CD14-positive monocyte (primary cell): Measurements from ENCODE around the gene FBP2. TPM values are rescaled to one million over a fixed set of nuclear protein-coding genes. Genes with fewer than 3 reads are reported as not detected.

Experiments
- DNase-seq, 3 donors: peaks; one replicate each; pipeline ENCODE4 v3.0.0-alpha.2; 2011 to 2022
- H2AFZ ChIP-seq: 2 replicates; pipeline ENCODE4 v1.6.0; 2012; ENCODE audit warnings: mild to moderate bottlenecking, low read depth, low read length, inconsistent platforms; ENCODE audit not compliant: insufficient read depth, poor library complexity, severe bottlenecking
- H3K27ac ChIP-seq, 2 donors: 1 replicate in 1 of 2; 2 replicates in 1 of 2; pipeline ENCODE4 v1.5.1; 2012 to 2013; ENCODE audit warnings: low read length in 2 of 2, control low read depth in 1 of 2, inconsistent platforms in 1 of 2, low read depth in 1 of 2, mild to moderate bottlenecking in 1 of 2
- H3K27me3 ChIP-seq, 2 donors: one replicate each; pipeline versions ENCODE4 v1.6.0 to v1.6.1; 2011 to 2013; ENCODE audit warnings: low read length in 2 of 2; ENCODE audit not compliant: control insufficient read depth in 2 of 2, insufficient read depth in 2 of 2
- H3K36me3 ChIP-seq, 2 donors: replicated peaks in 1 of 2; 1 replicate in 1 of 2; 2 replicates in 1 of 2; pipeline versions ENCODE4 v1.5.1 to v1.6.1; 2012 to 2013; ENCODE audit warnings: low read length in 2 of 2, control low read depth in 1 of 2, inconsistent platforms in 1 of 2, mild to moderate bottlenecking in 1 of 2; ENCODE audit not compliant: insufficient read depth in 2 of 2, control insufficient read depth in 1 of 2
- H3K4me1 ChIP-seq, 2 donors: 1 replicate in 1 of 2; 2 replicates in 1 of 2; pipeline versions ENCODE4 v1.5.1 to v1.6.1; 2012 to 2013; ENCODE audit warnings: low read length in 2 of 2, control low read depth in 1 of 2, inconsistent platforms in 1 of 2, mild to moderate bottlenecking in 1 of 2, moderate library complexity in 1 of 2; ENCODE audit not compliant: insufficient read depth in 2 of 2, control insufficient read depth in 1 of 2
- H3K4me2 ChIP-seq: replicated peaks from 2 replicates; pipeline ENCODE3; 2012; ENCODE audit warnings: low read length, moderate library complexity, mild to moderate bottlenecking; ENCODE audit not compliant: poor library complexity, severe bottlenecking; ENCODE audit errors: extremely low read depth
- H3K4me3 ChIP-seq, 3 experiments: fragments of 200-600 bp in 1 of 3; sonication (generic) in 1 of 3; replicated peaks in 1 of 3; 1 replicate in 2 of 3; 2 replicates in 1 of 3; pipeline ENCODE4 v1.5.1; 2011 to 2013; ENCODE audit warnings: low read length in 3 of 3, mild to moderate bottlenecking in 3 of 3, control low read depth in 2 of 3, low read depth in 2 of 3, inconsistent platforms in 1 of 3, moderate library complexity in 1 of 3
- H3K79me2 ChIP-seq: 2 replicates; pipeline ENCODE4 v1.6.0; 2012; ENCODE audit warnings: mild to moderate bottlenecking, control low read depth, inconsistent platforms, low read length, moderate library complexity; ENCODE audit not compliant: insufficient read depth
- H3K9ac ChIP-seq: 2 replicates; pipeline ENCODE4 v1.6.0; 2017; ENCODE audit warnings: low read length, mild to moderate bottlenecking; ENCODE audit not compliant: insufficient read depth, poor library complexity, severe bottlenecking
- H3K9me3 ChIP-seq, 2 donors: replicated peaks in 1 of 2; 1 replicate in 1 of 2; 2 replicates in 1 of 2; pipeline versions ENCODE4 v1.5.1 to v1.6.1; 2012 to 2013; ENCODE audit warnings: low read length in 2 of 2, control low read depth in 1 of 2; ENCODE audit not compliant: control insufficient read depth in 1 of 2, insufficient read depth in 1 of 2
- H4K20me1 ChIP-seq: 2 replicates; pipeline ENCODE4 v1.6.0; 2012; ENCODE audit warnings: mild to moderate bottlenecking, low read length, control low read depth, moderate library complexity; ENCODE audit not compliant: insufficient read depth
- H3K27ac Mint-ChIP-seq, 7 donors: one replicate each; pipeline ENCODE4 v1.8.0; 2020; ENCODE audit warnings: mild to moderate bottlenecking in 7 of 7, mixed read lengths in 7 of 7, moderate library complexity in 6 of 7, inconsistent platforms in 2 of 7
- H3K27me3 Mint-ChIP-seq, 3 donors: one replicate each; pipeline ENCODE4 v1.8.0; 2021 to 2022; ENCODE audit warnings: low read depth in 3 of 3, mild to moderate bottlenecking in 3 of 3, mixed read lengths in 3 of 3, moderate library complexity in 3 of 3, inconsistent platforms in 1 of 3
- H3K36me3 Mint-ChIP-seq, 2 donors: one replicate each; pipeline ENCODE4 v1.8.0; 2020; ENCODE audit warnings: mixed read lengths in 2 of 2, inconsistent platforms in 1 of 2, mild to moderate bottlenecking in 1 of 2
- H3K4me1 Mint-ChIP-seq: one replicate; pipeline ENCODE4 v1.8.0; 2020; ENCODE audit warnings: mild to moderate bottlenecking, mixed read lengths
- H3K4me3 Mint-ChIP-seq, 2 donors: one replicate each; pipeline ENCODE4 v1.8.0; 2020; ENCODE audit warnings: mild to moderate bottlenecking in 2 of 2, mixed read lengths in 2 of 2, moderate library complexity in 1 of 2
- H3K9me3 Mint-ChIP-seq, 7 donors: one replicate each; pipeline ENCODE4 v1.8.0; 2020 to 2022; ENCODE audit warnings: mixed read lengths in 7 of 7, mild to moderate bottlenecking in 6 of 7, moderate library complexity in 6 of 7, inconsistent platforms in 2 of 7
- WGBS: methylation state at CpG from one replicate; pipeline ENCODE4 v1.1.5; 2013; ENCODE audit warnings: missing lambda C conversion rate; ENCODE audit not compliant: insufficient coverage; 5-methylcytosine and 5-hydroxymethylcytosine counted together
- intact Hi-C, 2 donors: fragments of 100-400 bp; cut with micrococcal nuclease; formaldehyde crosslinking; loops; one replicate each; pipeline versions ENCODE4 v1.15.0 to v1.15.1; 2023
- polyA plus RNA-seq, 3 donors: library from polyadenylated mRNA; depleted of rRNA in 1 of 3; unstranded in 2 of 3; stranded (reverse) in 1 of 3; fragments of 300-500 nt in 2 of 3; fragments of >200 nt in 1 of 3; fragmentation: Illumina TruSeq in 2 of 3; gene quantifications; 1 replicate in 2 of 3; 2 replicates in 1 of 3; pipeline ENCODE4 v1.2.3, GENCODE V29; 2012 to 2021
- TF ChIP-seq, protein P1 (sequence below): fragments of 200-600 bp; IDR thresholded peaks from one replicate; pipeline ENCODE4 v1.8.0; 2022; ENCODE audit warnings: antibody characterized with exemption, mild to moderate bottlenecking

The FBP2 gene
- polyA plus RNA-seq, 3 donors, result not detected

GRCh38 chr9:94602666-94603065, 9.0 kb upstream of the FBP2 start:
- no peak overlapping the region for H3K4me3 Mint-ChIP-seq
- TF ChIP-seq, protein P1, sequence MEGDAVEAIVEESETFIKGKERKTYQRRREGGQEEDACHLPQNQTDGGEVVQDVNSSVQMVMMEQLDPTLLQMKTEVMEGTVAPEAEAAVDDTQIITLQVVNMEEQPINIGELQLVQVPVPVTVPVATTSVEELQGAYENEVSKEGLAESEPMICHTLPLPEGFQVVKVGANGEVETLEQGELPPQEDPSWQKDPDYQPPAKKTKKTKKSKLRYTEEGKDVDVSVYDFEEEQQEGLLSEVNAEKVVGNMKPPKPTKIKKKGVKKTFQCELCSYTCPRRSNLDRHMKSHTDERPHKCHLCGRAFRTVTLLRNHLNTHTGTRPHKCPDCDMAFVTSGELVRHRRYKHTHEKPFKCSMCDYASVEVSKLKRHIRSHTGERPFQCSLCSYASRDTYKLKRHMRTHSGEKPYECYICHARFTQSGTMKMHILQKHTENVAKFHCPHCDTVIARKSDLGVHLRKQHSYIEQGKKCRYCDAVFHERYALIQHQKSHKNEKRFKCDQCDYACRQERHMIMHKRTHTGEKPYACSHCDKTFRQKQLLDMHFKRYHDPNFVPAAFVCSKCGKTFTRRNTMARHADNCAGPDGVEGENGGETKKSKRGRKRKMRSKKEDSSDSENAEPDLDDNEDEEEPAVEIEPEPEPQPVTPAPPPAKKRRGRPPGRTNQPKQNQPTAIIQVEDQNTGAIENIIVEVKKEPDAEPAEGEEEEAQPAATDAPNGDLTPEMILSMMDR, result no peak
- Histone ChIP-seq H3K79me2 (no peaks in the 10 kb centered on the region), H3K9ac (no peak overlapping the region), H2AFZ (no peak overlapping the region), H3K9me3 (no peaks in the 10 kb centered on the region), H3K4me1 (no peaks in the 10 kb centered on the region), H3K4me3 (no peak overlapping the region), H3K27ac (no peak overlapping the region), H3K4me2 (no peak overlapping the region), H4K20me1 (no peaks in the 10 kb centered on the region), H3K27me3 (no peaks in the 10 kb centered on the region), H3K36me3 (peaks cover 40 to 58% of the 10 kb centered on the region in 2 donors)
- WGBS, result 100% methylated on average over 1 of the region's 6 CpGs
- intact Hi-C loops, result no loop called here
- no peak for DNase-seq
- H3K4me1 Mint-ChIP-seq, result peaks cover 6% of the 10 kb centered on the region
- peaks cover 0 to 2% (median 0%) of the 10 kb centered on the region in 7 donors for H3K9me3 Mint-ChIP-seq
- peaks cover 50 to 61% of the 10 kb centered on the region in 2 donors for H3K36me3 Mint-ChIP-seq
- no peak overlapping the region for H3K27ac Mint-ChIP-seq
- peaks cover 0 to 7% (median 5%) of the 10 kb centered on the region in 3 donors for H3K27me3 Mint-ChIP-seq

DNA sequence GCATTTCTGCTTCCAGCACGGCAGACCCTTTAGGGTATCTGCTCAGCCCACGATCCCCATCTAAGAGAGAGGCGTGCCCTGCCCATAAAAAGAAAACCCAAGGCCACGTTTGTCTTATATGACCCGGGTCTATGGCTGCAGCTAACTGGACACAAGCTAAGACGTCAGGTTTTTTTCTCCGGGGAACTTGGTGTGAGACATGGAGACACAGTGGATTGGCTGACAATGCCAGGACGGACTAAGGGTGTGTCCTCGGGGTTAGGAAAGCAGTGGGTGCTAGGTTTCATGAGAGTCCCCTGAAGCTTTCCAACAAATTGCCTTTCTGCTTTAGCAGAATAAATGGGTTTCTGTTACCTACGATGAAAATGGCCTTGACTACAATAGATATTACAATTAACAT, 7.1 kb upstream of the FBP2 start:
- TF ChIP-seq, protein P1, result no peak
- WGBS, result 91% methylated on average over 9 of the region's 10 CpGs
- intact Hi-C loops, result no loop called here
- Mint-ChIP-seq H3K4me3 (no peak overlapping the region), H3K27ac (no peak overlapping the region), H3K9me3 (no peaks in the 10 kb centered on the region), H3K4me1 (peaks cover 6% of the 10 kb centered on the region), H3K27me3 (peaks cover 7% of the 10 kb centered on the region in 3 donors), H3K36me3 (peaks cover 31 to 42% of the 10 kb centered on the region in 2 donors)
- no peak for DNase-seq
- H2AFZ ChIP-seq, result no peak overlapping the region
- no peak overlapping the region for H3K9ac ChIP-seq
- H3K27me3 ChIP-seq, result no peaks in the 10 kb centered on the region
- no peaks in the 10 kb centered on the region for H3K79me2 ChIP-seq
- no peak overlapping the region for H3K27ac ChIP-seq
- no peak overlapping the region for H3K4me2 ChIP-seq
- no peaks in the 10 kb centered on the region for H4K20me1 ChIP-seq
- no peak overlapping the region for H3K4me3 ChIP-seq
- peaks cover 20 to 39% of the 10 kb centered on the region in 2 donors for H3K36me3 ChIP-seq
- H3K4me1 ChIP-seq, result no peaks in the 10 kb centered on the region
- H3K9me3 ChIP-seq, result no peaks in the 10 kb centered on the region
